ENCODE measurements around the gene GLP1R. TPM values are rescaled to one million over a fixed set of nuclear protein-coding genes. Genes with fewer than 3 reads are reported as not detected.

The GLP1R gene
- total and polyA plus RNA-seq, 4 donors = not detected

GRCh38 chr6:39050453-39051112 is 2.0 kb downstream of the GLP1R start:
- no peaks in the 10 kb centered on the region for H3K4me1 ChIP-seq (ENCODE audit: control insufficient read depth in 1 of 2, insufficient read depth in 2 of 2, low read length in 2 of 2)
- DNase-seq (no peak), ATAC-seq (ENCODE audit: low FRiP score) (no peak)
- 93 to 96% methylated on average over 5 of the region's 5 CpGs for WGBS, 2 donors
- H3K9me3 ChIP-seq (ENCODE audit: control insufficient read depth, low read length) = no peaks in the 10 kb centered on the region
- intact Hi-C loops (cut with DNase I) = no loop called here
- H3K4me3 ChIP-seq (ENCODE audit: low read length in 2 of 2) = no peak overlapping the region
- no peaks in the 10 kb centered on the region for H3K36me3 ChIP-seq (ENCODE audit: control insufficient read depth in 1 of 2, insufficient read depth in 2 of 2, low read length in 1 of 2)
- no peak overlapping the region for H3K27ac ChIP-seq (ENCODE audit: low read depth in 1 of 2, low read length in 2 of 2)
- no peaks in the 10 kb centered on the region for H3K27me3 ChIP-seq (ENCODE audit: control insufficient read depth in 1 of 2, insufficient read depth in 2 of 2, low read length in 1 of 2)

GRCh38 chr6:39051399-39052122 is 3.0 kb downstream of the GLP1R start:
- intact Hi-C loops (cut with DNase I) = no loop called here
- Histone ChIP-seq H3K4me1 (ENCODE audit: control insufficient read depth in 1 of 2, insufficient read depth in 2 of 2, low read length in 2 of 2) (no peaks in the 10 kb centered on the region), H3K9me3 (ENCODE audit: control insufficient read depth, low read length) (no peaks in the 10 kb centered on the region), H3K4me3 (ENCODE audit: low read length in 2 of 2) (no peak overlapping the region), H3K36me3 (ENCODE audit: control insufficient read depth in 1 of 2, insufficient read depth in 2 of 2, low read length in 1 of 2) (no peaks in the 10 kb centered on the region), H3K27ac (ENCODE audit: low read depth in 1 of 2, low read length in 2 of 2) (no peak overlapping the region), H3K27me3 (ENCODE audit: control insufficient read depth in 1 of 2, insufficient read depth in 2 of 2, low read length in 1 of 2) (no peaks in the 10 kb centered on the region)
- DNase-seq (no peak), ATAC-seq (ENCODE audit: low FRiP score) (no peak)
- WGBS, 2 donors = 77 to 79% methylated on average over 4 of the region's 4 CpGs

GRCh38 chr6:39053016-39053624 is 4.5 kb downstream of the GLP1R start:
- Histone ChIP-seq H3K4me3 (ENCODE audit: low read length in 2 of 2) (no peak overlapping the region), H3K4me1 (ENCODE audit: control insufficient read depth in 1 of 2, insufficient read depth in 2 of 2, low read length in 2 of 2) (no peaks in the 10 kb centered on the region), H3K36me3 (ENCODE audit: control insufficient read depth in 1 of 2, insufficient read depth in 2 of 2, low read length in 1 of 2) (no peaks in the 10 kb centered on the region), H3K27me3 (ENCODE audit: control insufficient read depth in 1 of 2, insufficient read depth in 2 of 2, low read length in 1 of 2) (no peaks in the 10 kb centered on the region), H3K9me3 (ENCODE audit: control insufficient read depth, low read length) (no peaks in the 10 kb centered on the region), H3K27ac (ENCODE audit: low read depth in 1 of 2, low read length in 2 of 2) (no peak overlapping the region)
- intact Hi-C loops (cut with DNase I) = no loop called here
- no peak for ATAC-seq (ENCODE audit: low FRiP score)
- 88 to 90% methylated on average over 4 of the region's 4 CpGs for WGBS, 2 donors
- no peak for DNase-seq

- H3K4me3 ChIP-seq (ENCODE audit: low read length in 2 of 2) = no peak overlapping the region
- no peaks in the 10 kb centered on the region for H3K9me3 ChIP-seq (ENCODE audit: control insufficient read depth, low read length)
- no peaks in the 10 kb centered on the region for H3K27me3 ChIP-seq (ENCODE audit: control insufficient read depth in 1 of 2, insufficient read depth in 2 of 2, low read length in 1 of 2)
- no peaks in the 10 kb centered on the region for H3K4me1 ChIP-seq (ENCODE audit: control insufficient read depth in 1 of 2, insufficient read depth in 2 of 2, low read length in 2 of 2)
- H3K36me3 ChIP-seq (ENCODE audit: control insufficient read depth in 1 of 2, insufficient read depth in 2 of 2, low read length in 1 of 2) = no peaks in the 10 kb centered on the region
- DNase-seq (peak in 1 of 2 donors; percentile 17), ATAC-seq (ENCODE audit: low FRiP score) (no peak)
- intact Hi-C loops (cut with DNase I) = no loop called here
- 76 to 77% methylated on average over 9 of the region's 9 CpGs for WGBS, 2 donors
- H3K27ac ChIP-seq (ENCODE audit: low read depth in 1 of 2, low read length in 2 of 2) = no peak overlapping the region
Measured at GRCh38 chr6:39053854-39054576, 5.4 kb downstream of the GLP1R start.

- Histone ChIP-seq H3K27me3 (ENCODE audit: control insufficient read depth in 1 of 2, insufficient read depth in 2 of 2, low read length in 1 of 2) (no peaks in the 10 kb centered on the region), H3K36me3 (ENCODE audit: control insufficient read depth in 1 of 2, insufficient read depth in 2 of 2, low read length in 1 of 2) (no peaks in the 10 kb centered on the region), H3K4me3 (ENCODE audit: low read length in 2 of 2) (no peak overlapping the region), H3K4me1 (ENCODE audit: control insufficient read depth in 1 of 2, insufficient read depth in 2 of 2, low read length in 2 of 2) (no peaks in the 10 kb centered on the region), H3K27ac (ENCODE audit: low read depth in 1 of 2, low read length in 2 of 2) (no peak overlapping the region), H3K9me3 (ENCODE audit: control insufficient read depth, low read length) (no peaks in the 10 kb centered on the region)
- intact Hi-C loops (cut with DNase I) = no loop called here
- 77 to 85% methylated on average over 9 of the region's 9 CpGs for WGBS, 2 donors
- DNase-seq (peak in 1 of 2 donors; percentile 36), ATAC-seq (ENCODE audit: low FRiP score) (no peak)
Measured at GRCh38 chr6:39054577-39055142, 6.1 kb downstream of the GLP1R start.

GRCh38 chr6:39055661-39056060 is 7.1 kb downstream of the GLP1R start:
- Histone ChIP-seq H3K27ac (ENCODE audit: low read depth in 1 of 2, low read length in 2 of 2) (no peak overlapping the region), H3K27me3 (ENCODE audit: control insufficient read depth in 1 of 2, insufficient read depth in 2 of 2, low read length in 1 of 2) (no peaks in the 10 kb centered on the region), H3K36me3 (ENCODE audit: control insufficient read depth in 1 of 2, insufficient read depth in 2 of 2, low read length in 1 of 2) (no peaks in the 10 kb centered on the region), H3K9me3 (ENCODE audit: control insufficient read depth, low read length) (no peaks in the 10 kb centered on the region), H3K4me1 (ENCODE audit: control insufficient read depth in 1 of 2, insufficient read depth in 2 of 2, low read length in 2 of 2) (no peaks in the 10 kb centered on the region), H3K4me3 (ENCODE audit: low read length in 2 of 2) (no peak overlapping the region)
- intact Hi-C loops (cut with DNase I) = no loop called here
- 76 to 88% methylated on average over 7 of the region's 7 CpGs for WGBS, 2 donors
- no peak for DNase-seq
- ATAC-seq (ENCODE audit: low FRiP score) = no peak

DNA sequence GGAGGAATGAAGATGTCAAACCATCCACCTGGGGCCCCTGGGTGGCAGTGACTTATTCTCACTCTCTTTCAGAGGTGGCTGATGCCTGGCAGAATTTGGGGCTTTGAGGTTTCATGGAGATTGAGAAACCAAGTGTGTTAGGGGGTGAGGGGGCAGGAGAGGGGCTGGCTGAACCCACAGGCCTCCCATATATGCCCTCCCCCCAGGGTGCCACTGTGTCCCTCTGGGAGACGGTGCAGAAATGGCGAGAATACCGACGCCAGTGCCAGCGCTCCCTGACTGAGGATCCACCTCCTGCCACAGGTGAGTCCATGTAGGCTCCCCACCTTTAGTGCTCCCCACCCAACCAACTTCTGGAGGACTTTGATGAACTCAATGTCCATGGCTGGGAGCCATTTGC is 7.6 kb downstream of the GLP1R start:
- 90 to 97% methylated on average over 5 of the region's 5 CpGs for WGBS, 2 donors
- Histone ChIP-seq H3K27me3 (ENCODE audit: control insufficient read depth in 1 of 2, insufficient read depth in 2 of 2, low read length in 1 of 2) (no peaks in the 10 kb centered on the region), H3K9me3 (ENCODE audit: control insufficient read depth, low read length) (no peaks in the 10 kb centered on the region), H3K4me1 (ENCODE audit: control insufficient read depth in 1 of 2, insufficient read depth in 2 of 2, low read length in 2 of 2) (no peaks in the 10 kb centered on the region), H3K4me3 (ENCODE audit: low read length in 2 of 2) (no peak overlapping the region), H3K27ac (ENCODE audit: low read depth in 1 of 2, low read length in 2 of 2) (no peak overlapping the region), H3K36me3 (ENCODE audit: control insufficient read depth in 1 of 2, insufficient read depth in 2 of 2, low read length in 1 of 2) (no peaks in the 10 kb centered on the region)
- intact Hi-C loops (cut with DNase I) = no loop called here
- no peak for ATAC-seq (ENCODE audit: low FRiP score)
- no peak for DNase-seq

DNA sequence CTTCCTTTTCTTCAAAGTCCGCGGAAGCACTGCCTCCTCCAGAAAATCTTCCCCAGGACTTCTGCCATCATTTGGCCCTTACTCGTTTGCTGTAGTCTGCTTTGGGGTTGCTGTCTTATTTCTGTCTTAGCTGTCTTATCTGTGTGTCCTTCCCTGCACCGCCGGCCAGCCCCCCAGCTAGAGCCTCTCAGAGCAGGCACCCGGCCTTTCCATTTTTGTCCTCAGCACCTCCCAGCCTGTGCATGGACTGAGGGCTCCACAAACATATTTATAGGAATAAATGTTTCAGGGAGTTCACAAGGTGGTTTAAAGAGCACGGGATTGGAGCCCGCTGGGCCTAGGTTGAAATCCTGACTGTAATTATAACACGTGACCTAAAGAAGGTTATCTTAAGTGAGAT is 8.1 kb downstream of the GLP1R start:
- DNase-seq (no peak), ATAC-seq (ENCODE audit: low FRiP score) (no peak)

More for the DNA sequence above, 8.1 kb downstream of the GLP1R start:
- Histone ChIP-seq H3K27ac (ENCODE audit: low read depth in 1 of 2, low read length in 2 of 2) (no peak overlapping the region), H3K36me3 (ENCODE audit: control insufficient read depth in 1 of 2, insufficient read depth in 2 of 2, low read length in 1 of 2) (no peaks in the 10 kb centered on the region), H3K4me1 (ENCODE audit: control insufficient read depth in 1 of 2, insufficient read depth in 2 of 2, low read length in 2 of 2) (no peaks in the 10 kb centered on the region), H3K27me3 (ENCODE audit: control insufficient read depth in 1 of 2, insufficient read depth in 2 of 2, low read length in 1 of 2) (no peaks in the 10 kb centered on the region), H3K9me3 (ENCODE audit: control insufficient read depth, low read length) (no peaks in the 10 kb centered on the region), H3K4me3 (ENCODE audit: low read length in 2 of 2) (no peak overlapping the region)
- intact Hi-C loops (cut with DNase I) = no loop called here
- WGBS, 2 donors = 83% methylated on average over 9 of the region's 9 CpGs
